ENCODE measurements around the gene CACNA1D.

- TF ChIP-seq CTCF (IDR thresholded peaks at IDR 0.05 in 2 of 3, conservative IDR thresholded peaks at IDR 0.05 in 1 of 3; ENCODE audit: borderline replicate concordance in 1 of 3, insufficient read depth in 1 of 3, low read depth in 2 of 3, low read length in 2 of 3) (no peak), POLR2A (IDR thresholded peaks at IDR 0.05; ENCODE audit: borderline replicate concordance, extremely low read depth, insufficient read depth, insufficient read length) (no peak), EZH2phosphoT487 (IDR thresholded peaks at IDR 0.05; ENCODE audit: borderline replicate concordance) (no peak), EZH2 (IDR thresholded peaks at IDR 0.05) (no peak), TCF7L2 (IDR thresholded peaks at IDR 0.05; ENCODE audit: borderline replicate concordance, extremely low read depth, insufficient read depth, insufficient read length) (no peak), JUND (IDR thresholded peaks at IDR 0.05) (no peak), ZNF274 (IDR thresholded peaks at IDR 0.05; ENCODE audit: low read depth, low read length) (no peak), REST (IDR thresholded peaks at IDR 0.05; ENCODE audit: low read depth) (no peak), MAX (IDR thresholded peaks at IDR 0.05) (no peak), ZFX (IDR thresholded peaks at IDR 0.05) (no peak), POLR2AphosphoS5 (IDR thresholded peaks at IDR 0.05; ENCODE audit: low read depth, low read length) (no peak), SIN3A (IDR thresholded peaks at IDR 0.05; ENCODE audit: low read depth) (no peak)
Measured at GRCh38 chr3:53818221-53819162, 324.1 kb downstream of the CACNA1D start.

Measured in HCT116 (cell line).